GM21528 (cell line): ENCODE results near the gene EDC4.

Source experiments
- ATAC-seq: cut with Tn5 transposase; IDR thresholded peaks from one replicate; pipeline ENCODE4 v1.9.1; 2021; ENCODE audit warnings: mild to moderate bottlenecking, moderate library complexity; ENCODE audit not compliant: unreplicated experiment, low FRiP score

EDC4 gene

GRCh38 chr16:67927131-67927941 is 54.5 kb downstream of the EDC4 start:
- ATAC-seq, result no peak

- ATAC-seq, result no peak
Observed at GRCh38 chr16:67928147-67928546, 55.3 kb downstream of the EDC4 start.

GRCh38 chr16:67928561-67929364 is 55.9 kb downstream of the EDC4 start:
- no peak for ATAC-seq

- ATAC-seq, result no peak
Observed at GRCh38 chr16:67930191-67930590, 57.3 kb downstream of the EDC4 start.

- ATAC-seq, result no peak
Observed at GRCh38 chr16:67930678-67931211, 57.9 kb downstream of the EDC4 start.
